GM10847 (cell line): Measurements from ENCODE around the gene FRMD5.

Source experiments
- POLR2A ChIP-seq: IDR thresholded peaks from 2 replicates; pipeline ENCODE4 v1.6.1; 2011; ENCODE audit not compliant: insufficient read length; ENCODE audit errors: extremely low read depth

FRMD5 gene

DNA sequence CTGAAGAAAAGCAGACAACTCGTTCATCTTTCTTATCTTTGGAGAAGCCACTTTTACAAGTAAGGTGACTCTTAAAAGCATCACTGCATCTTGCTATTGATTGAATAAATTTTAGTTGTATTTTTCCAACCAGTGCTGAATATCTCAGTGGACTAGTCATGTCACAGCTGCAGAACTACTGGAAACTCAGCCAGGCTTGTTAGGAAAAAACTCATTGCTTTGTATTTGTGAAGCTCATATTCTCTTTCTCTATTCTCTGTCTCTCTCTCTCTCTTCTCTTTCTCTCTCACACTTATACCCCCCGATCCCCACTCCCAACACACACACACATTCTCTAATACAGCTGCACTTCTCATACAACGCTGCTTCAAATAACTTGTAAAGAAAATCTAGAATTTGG lies 264.0 kb downstream of the FRMD5 start:
- no peak for TF ChIP-seq POLR2A

DNA sequence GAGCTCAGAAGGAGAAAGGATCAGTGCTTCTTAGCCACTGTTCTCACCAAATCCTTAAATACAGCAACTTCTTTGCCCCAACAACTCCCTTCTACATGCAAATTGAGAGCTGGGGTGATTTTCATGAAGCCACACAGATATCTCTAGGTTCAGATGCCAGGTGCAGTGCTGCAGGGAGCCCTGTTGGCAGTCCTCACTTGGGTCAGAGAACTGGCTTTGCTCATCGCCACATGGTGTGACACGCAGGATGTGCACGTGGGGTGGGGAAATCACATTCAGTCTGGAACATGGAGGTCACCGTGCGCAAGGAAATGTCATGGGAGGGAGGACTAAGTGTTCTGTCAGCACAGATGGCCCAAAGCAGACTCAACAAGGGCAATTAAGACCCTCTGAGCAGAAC lies 264.5 kb downstream of the FRMD5 start:
- TF ChIP-seq POLR2A, result no peak

DNA sequence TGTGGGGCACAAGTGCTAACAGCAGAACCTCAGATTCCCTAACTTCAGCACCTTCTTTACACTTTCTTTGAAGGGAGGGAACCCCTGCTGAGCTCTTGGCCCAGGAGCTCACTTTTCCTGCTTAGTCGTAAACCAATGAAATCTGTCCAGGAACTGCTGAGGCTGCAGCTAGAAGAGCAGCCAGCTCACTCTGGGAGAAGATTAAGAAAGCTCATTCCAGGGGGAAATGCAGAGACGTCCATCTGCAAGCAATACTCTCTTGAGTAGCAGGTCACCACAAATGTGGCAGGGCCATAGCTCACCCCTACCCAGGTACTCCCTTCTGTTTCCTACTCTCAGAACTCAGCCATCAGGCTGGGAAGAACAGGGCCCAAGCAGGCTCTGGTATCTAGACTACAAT lies 265.0 kb downstream of the FRMD5 start:
- no peak for TF ChIP-seq POLR2A

DNA sequence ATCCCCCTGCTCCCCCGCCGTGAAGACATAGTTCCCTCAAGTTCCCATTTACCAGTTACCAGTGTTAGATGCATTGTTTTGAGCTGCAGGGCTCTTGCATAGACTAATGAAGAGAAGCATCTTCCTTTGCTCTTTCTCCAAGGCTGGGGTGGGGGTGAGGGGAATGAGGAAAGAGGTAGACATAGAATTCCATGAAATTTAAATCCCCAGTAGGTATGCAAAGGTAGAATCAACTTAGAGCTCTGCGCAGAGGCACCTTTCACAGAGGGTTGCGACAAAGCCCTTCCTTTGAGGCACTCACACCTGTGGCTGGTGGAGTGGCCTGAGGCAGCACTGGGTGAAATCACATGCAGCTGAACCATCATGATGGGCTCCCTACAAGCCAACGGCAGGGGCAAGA lies 266.9 kb downstream of the FRMD5 start:
- no peak for TF ChIP-seq POLR2A

DNA sequence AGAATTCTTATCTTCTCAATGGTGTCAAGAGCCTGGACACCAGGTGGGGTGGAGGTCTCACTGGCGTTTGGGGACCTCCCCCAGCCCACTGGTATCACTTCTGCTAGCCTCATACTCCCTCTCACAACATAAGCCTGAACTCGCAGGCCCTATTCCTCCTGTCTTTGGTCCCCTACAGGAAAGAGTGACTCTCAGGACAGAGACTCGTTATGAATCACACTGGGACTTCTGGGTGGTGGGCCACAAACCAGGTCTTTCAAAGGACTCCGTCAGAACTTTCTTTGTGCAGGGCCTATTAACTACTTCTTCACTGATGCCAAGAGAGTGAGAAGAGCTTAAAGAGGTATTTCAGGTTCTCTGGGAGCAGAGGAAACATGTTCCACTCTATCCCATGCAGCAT lies 267.9 kb downstream of the FRMD5 start:
- no peak for TF ChIP-seq POLR2A

DNA sequence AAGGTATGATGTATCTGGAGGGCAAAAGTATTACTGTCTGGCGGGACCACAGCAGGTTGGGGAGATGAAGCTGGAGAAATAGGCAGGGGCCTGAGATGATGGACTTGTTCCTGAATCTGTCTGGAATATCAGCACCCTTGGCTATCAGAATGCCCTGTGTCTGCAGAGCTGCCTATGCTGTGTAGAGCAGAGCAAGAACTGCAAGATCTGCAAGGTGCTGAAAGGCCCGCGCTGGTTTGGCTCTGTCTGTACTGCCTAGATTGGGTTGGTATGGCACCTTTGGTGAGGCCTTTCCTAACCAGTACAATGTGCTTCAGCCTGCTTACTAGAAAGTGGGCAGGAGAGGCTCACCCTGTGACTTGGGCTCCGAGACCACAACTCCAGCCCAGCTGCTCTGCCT lies 271.5 kb downstream of the FRMD5 start:
- no peak for TF ChIP-seq POLR2A

DNA sequence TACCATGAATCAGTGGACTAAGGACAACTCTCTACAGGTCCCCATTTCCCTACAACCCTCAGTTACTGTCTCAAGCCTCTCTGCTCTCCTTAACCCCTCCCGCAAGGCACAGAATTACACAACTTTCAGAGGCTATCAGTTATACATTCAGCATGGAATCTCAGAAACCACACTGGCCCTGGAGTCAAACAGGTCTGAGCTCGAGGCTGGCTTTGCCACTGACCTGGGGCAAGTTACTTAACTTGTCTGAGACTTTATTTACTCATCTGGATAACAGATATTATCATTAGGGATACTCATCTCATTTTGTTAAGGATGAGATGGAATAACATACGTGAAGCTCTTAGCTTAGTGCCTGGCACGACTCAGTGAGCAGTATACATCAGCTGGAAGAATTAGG lies 273.1 kb downstream of the FRMD5 start:
- TF ChIP-seq POLR2A, result no peak

DNA sequence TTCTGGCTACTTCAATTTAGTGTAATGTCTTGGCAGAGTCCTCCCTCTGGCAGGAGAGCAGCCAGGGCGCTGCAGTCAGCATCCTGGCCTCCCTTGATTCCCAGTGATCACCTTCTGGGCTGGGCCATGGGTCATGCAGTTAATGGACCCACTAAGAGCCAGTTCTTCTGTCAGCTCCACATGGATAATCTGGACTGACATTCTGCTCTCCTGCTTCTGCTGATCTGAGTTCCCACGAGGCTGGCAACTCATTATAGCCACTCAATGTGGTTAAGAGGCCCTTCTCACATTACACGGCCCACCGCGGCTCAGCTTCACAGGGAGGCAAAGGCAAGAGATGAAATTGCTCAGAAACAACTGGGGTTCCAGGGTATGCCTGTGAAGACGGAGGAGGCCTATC lies 274.3 kb downstream of the FRMD5 start:
- TF ChIP-seq POLR2A, result no peak

DNA sequence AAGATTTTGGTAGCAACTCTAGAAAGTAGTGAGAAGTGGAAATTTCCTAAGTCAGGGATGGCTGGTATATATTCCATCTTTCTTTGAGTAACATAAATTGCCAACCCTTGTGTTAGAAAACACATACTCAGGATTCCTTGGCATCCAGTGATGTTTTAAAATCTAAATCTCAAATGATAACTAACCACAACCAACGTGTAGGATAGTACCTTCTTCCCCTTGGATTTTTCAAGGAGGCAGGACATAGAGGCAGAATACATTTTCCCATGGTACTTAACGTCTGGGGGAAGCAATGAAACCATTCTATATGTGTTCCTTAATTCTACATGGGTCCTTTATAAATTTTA lies 274.8 kb downstream of the FRMD5 start:
- no peak for TF ChIP-seq POLR2A

DNA sequence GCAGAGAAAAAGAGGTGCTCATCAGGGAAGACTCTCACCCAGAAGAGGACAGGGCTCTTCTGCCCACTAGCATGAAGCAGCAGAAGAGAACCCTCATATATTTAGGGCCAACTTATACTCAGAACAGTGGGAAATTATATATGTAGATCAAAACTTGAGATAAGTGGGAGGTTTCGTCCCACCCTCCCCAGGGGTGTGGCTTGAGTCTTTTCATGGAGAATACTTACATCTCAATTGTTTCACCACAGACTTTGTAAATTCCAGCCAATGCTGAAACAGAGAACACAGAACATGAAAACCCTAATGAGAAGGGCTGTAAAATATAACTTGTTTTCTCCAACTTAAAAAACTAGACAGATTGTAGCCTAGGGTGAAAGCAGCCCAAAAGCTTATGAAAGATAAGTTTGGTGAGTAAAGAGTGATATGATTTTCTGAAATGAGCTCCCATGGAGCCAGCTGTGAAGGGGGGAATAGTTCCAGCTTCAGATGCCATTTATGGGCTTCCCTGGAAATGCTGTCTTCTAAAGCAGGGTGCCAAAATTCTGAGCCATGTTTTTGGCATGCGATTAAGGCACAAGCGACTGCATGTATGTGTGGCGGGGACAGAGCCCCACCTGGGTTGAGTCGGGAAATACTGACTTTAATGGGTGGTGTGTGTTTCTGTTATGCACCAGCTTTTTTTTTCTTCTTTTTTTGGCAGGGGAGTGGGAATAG lies 275.4 kb downstream of the FRMD5 start:
- no peak for TF ChIP-seq POLR2A

DNA sequence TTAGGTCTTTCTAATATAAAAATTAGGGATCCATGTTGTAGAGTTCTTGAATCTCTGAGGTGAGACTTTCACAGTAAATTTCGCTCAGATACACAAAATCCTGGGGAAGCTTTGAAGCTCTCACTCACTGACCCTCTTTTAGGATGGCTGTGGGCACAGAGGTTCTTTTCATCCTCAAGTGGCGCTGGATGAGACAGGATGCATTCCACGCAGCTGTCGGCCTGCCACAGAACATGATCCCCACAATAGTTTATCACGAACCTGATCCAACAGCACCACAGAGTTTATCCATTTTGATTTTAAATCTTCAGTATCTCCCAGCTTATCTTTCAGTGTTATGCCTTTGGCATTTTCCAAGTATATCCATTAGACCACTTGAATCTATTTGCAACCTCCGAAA lies 276.4 kb downstream of the FRMD5 start:
- TF ChIP-seq POLR2A, result no peak

DNA sequence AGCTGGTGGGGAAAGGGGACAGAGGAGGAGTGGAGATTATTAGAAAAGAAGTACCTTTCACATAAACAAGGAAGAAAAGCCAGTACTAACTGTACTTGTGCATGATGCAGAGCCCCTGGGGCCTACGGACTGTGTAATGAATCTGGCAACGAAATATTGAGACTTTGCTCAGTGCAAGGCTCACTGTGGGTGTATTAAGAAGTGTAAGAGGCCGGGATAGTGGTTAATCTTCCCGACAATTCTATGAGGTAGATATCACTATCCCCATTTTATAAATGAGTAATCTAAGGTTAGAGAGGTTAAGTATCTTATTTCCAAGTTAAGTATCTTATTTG lies 278.8 kb downstream of the FRMD5 start:
- no peak for TF ChIP-seq POLR2A

DNA sequence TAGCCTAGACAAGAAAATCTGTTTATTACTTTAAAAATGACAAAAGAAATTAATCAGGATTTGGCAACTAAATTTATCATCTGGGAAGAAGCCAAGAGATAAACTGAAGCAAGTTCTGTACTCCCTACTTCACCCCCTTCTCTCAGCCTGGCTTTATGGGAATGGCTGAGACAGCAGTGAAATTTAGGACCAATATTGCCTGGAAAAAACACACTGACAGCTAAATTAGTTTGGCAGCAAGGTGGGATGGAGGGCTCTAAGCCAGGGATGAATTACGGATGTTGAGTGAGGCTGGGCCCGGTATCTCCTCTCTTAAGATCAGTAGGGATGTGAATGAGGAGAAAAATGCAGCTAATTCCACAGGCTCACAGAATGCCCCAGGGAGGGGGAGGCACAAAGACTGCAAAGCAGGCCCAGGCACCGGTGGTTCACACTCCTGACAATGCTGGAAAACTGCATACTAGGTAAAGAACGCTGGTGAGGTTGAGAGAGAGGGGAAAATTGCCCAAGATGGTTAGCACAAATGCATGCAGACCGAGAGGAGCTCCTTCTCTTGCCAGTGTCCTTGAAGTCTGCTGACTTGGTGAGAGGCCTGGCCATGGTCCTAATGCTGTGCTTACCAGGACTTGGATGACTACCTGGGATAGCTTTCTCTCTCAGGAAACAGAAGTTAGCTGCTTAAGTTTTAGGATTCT lies 279.3 kb downstream of the FRMD5 start:
- no peak for TF ChIP-seq POLR2A

DNA sequence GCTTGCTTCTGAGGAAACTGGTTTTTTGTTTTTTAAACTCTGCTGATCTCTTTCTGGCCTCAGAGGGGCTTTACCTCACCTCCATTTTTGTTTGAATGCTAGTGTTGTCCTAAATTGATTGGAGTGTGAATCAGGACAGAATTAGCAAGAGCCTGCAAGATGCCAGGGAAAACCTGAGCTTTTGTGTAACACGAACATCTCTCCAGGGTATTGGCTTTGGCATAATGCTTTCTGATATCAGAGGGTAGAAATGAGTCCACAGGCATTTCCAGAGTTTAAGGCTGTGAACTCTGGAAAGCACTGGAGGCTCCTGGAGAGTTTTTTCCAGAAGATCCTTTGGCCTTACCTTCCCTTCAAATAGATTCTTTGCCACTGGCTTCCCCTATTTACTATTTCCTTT lies 281.1 kb downstream of the FRMD5 start:
- TF ChIP-seq POLR2A, result no peak

DNA sequence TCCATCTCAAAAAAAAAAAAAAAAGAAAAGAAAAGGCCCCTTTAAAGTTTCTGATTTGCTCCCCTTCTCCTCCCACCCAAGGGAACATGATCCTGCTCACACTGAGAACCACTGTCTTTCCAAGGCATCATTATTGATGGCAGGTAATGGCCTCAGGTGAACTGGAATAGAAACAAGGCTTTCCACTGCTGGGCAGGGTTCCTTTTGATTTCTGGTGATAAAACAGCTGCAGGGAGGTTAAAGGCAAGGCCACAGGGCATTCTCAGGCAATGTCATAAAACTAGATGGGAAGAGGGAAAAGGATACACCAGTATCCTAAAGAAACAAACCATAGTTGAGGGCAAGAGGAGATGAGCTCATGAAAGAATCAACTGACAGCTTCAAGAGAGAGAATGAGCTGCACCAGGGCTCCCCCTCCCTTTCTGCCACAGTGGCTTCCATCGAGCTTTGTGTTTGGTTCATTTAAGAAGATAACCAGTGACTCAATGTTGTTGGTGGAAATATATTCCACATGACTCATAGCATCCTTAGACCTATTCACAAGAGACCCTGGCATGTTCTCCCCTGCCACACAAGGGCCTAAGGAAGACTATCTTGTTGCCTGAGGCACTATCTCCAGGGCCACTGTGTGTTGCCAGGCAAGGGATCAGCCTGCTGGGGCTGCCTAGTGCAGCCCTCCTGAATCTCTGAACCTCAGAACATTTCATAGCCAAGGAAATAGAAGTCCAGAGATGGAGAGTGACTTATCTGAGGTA lies 281.9 kb downstream of the FRMD5 start:
- no peak for TF ChIP-seq POLR2A

DNA sequence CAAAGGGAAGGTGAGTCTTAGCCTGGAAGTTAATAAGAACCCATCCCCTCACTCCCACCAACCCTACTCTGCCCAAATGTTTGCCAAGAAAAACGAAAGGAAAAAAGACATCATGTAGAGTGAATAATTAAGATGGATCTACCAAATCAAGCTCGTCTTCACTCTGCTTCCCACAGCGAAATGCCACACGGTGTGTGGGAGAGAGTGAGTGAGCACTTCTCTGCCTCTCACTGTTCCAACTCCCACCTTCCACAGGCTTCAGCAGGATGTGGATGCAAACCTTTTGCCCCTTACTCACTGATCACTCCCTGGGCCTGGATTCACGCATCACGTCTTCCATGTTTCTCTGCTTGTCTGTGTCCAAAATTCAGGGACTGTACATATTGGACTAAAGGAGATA lies 282.9 kb downstream of the FRMD5 start:
- TF ChIP-seq POLR2A, result no peak
